Endothelial cell of umbilical vein (primary cell): Measurements from ENCODE around the gene BTK. TPM values are rescaled to one million over a fixed set of nuclear protein-coding genes. Genes with fewer than 3 reads are reported as not detected.

Source experiments
- BruUV-seq: library from RNA; stranded (reverse); fragments of 400-500 nt; replicated peaks from 2 replicates; lab custom pipeline; 2021; lab: Mats Ljungman, UMichigan
- CTCF ChIA-PET: fragments of 300-600, 350-600 bp; sonication (Branson Sonifier 250); formaldehyde crosslinking; loops from one replicate; lab custom pipeline; 2021; ENCODE audit warnings: antibody characterized with exemption, inconsistent platforms; lab: Charles Lee
- POLR2A ChIA-PET: fragments of 300-600, 350-600 bp; sonication (Branson Sonifier 250); formaldehyde crosslinking; loops from one replicate; lab custom pipeline; 2021; ENCODE audit warnings: antibody characterized with exemption, inconsistent platforms; lab: Charles Lee
- DNase-seq: peaks from one replicate; pipeline ENCODE4 v3.0.0-alpha.2; 2011; ENCODE audit warnings: low read depth, low spot score
- FAIRE-seq: peaks from 2 replicates; lab custom pipeline; 2011; peaks lifted over from hg19 to GRCh38; lab: Jason Lieb, UNC
- H2AFZ ChIP-seq: 2 replicates; pipeline ENCODE4 v1.6.0; 2012; ENCODE audit warnings: low read depth, low read length, control low read depth, inconsistent platforms
- H3K27ac ChIP-seq: 2 replicates; pipeline ENCODE4 v1.5.1; 2011; ENCODE audit warnings: low read depth, mild to moderate bottlenecking, control low read depth, low read length, moderate library complexity; ENCODE audit not compliant: insufficient read depth
- H3K27me3 ChIP-seq, 2 experiments: 2 replicates each; pipeline versions ENCODE4 v1.6.0 to v1.6.1; 2011; ENCODE audit warnings: low read length in 2 of 2, mixed read lengths in 1 of 2; ENCODE audit not compliant: control insufficient read depth in 2 of 2, insufficient read depth in 2 of 2
- H3K36me3 ChIP-seq, 2 experiments: 2 replicates in 1 of 2; 3 replicates in 1 of 2; pipeline ENCODE4 v1.5.1; 2011; ENCODE audit warnings: low read length in 2 of 2, mild to moderate bottlenecking in 1 of 2, moderate library complexity in 1 of 2; ENCODE audit not compliant: control insufficient read depth in 2 of 2, insufficient read depth in 2 of 2; ENCODE audit errors: extremely low read depth in 1 of 2
- H3K4me1 ChIP-seq: 3 replicates; pipeline ENCODE4 v1.5.1; 2011; ENCODE audit warnings: mild to moderate bottlenecking, low read length; ENCODE audit not compliant: control insufficient read depth, insufficient read depth; ENCODE audit errors: extremely low read depth
- H3K4me2 ChIP-seq: 2 replicates; pipeline ENCODE4 v1.6.1; 2011; ENCODE audit warnings: low read length, control low read depth, mixed read lengths; ENCODE audit not compliant: insufficient read depth
- H3K4me3 ChIP-seq, 3 experiments: fragments of 200-600 bp in 1 of 3; sonication (generic), shearing (Covaris generic) in 1 of 3; replicated peaks in 1 of 3; 2 replicates each; pipeline ENCODE4 v1.5.1; 2011 to 2016; ENCODE audit warnings: control low read depth in 3 of 3, low read length in 3 of 3, mild to moderate bottlenecking in 2 of 3, inconsistent platforms in 1 of 3, low read depth in 1 of 3, moderate library complexity in 1 of 3; ENCODE audit not compliant: insufficient read depth in 1 of 3
- H3K79me2 ChIP-seq: 2 replicates; pipeline ENCODE4 v1.6.0; 2012; ENCODE audit warnings: low read length, inconsistent platforms; ENCODE audit not compliant: control insufficient read depth, insufficient read depth
- H3K9ac ChIP-seq: replicated peaks from 2 replicates; pipeline ENCODE3; 2011; ENCODE audit warnings: low read length, control low read depth; ENCODE audit not compliant: insufficient read depth; ENCODE audit errors: extremely low read depth
- H3K9me1 ChIP-seq: replicated peaks from 3 replicates; pipeline ENCODE4 v1.6.0; 2011; ENCODE audit warnings: mild to moderate bottlenecking, low read length; ENCODE audit not compliant: control insufficient read depth, insufficient read depth; ENCODE audit errors: extremely low read depth
- H3K9me3 ChIP-seq: replicated peaks from 2 replicates; pipeline ENCODE4 v1.5.1; 2012; ENCODE audit warnings: low read length, inconsistent platforms; ENCODE audit not compliant: control insufficient read depth, insufficient read depth
- H4K20me1 ChIP-seq: replicated peaks from 2 replicates; pipeline ENCODE3; 2011; ENCODE audit warnings: mild to moderate bottlenecking, low read length; ENCODE audit not compliant: control insufficient read depth, insufficient read depth; ENCODE audit errors: extremely low read depth
- CTCF ChIP-seq, 2 donors: IDR thresholded peaks; 1 replicate in 1 of 2; 2 replicates in 1 of 2; pipeline ENCODE4 v1.5.1; 2011; ENCODE audit warnings: low read length in 2 of 2, mild to moderate bottlenecking in 2 of 2, moderate library complexity in 2 of 2, control low read depth in 1 of 2, inconsistent platforms in 1 of 2, low read depth in 1 of 2; ENCODE audit not compliant: insufficient read depth in 1 of 2; ENCODE audit errors: extremely low read depth in 1 of 2
- GATA2 ChIP-seq: IDR thresholded peaks from 2 replicates; pipeline ENCODE4 v1.7.0; 2011; ENCODE audit warnings: low read depth, mild to moderate bottlenecking, moderate library complexity, mixed read lengths, low read length; ENCODE audit not compliant: insufficient read length, insufficient read depth
- MAX ChIP-seq: IDR thresholded peaks from 2 replicates; pipeline ENCODE4 v1.6.1; 2011; ENCODE audit not compliant: insufficient read depth, insufficient read length
- MYC ChIP-seq: IDR thresholded peaks from one replicate; pipeline ENCODE4 v1.6.1; 2011; ENCODE audit warnings: mild to moderate bottlenecking, low read depth, low read length
- POLR2A ChIP-seq: IDR thresholded peaks from 2 replicates; pipeline ENCODE4 v1.6.1; 2012; ENCODE audit warnings: low read depth, mild to moderate bottlenecking, control low read depth, low read length
- dilution Hi-C: fragments of 300-500 bp; cut with MboI; formaldehyde crosslinking; loops from one replicate; pipeline ENCODE4 v1.15.0; 2019; ENCODE audit warnings: low sequenced_read_pairs; ENCODE audit not compliant: extremely low pct_ligation_motif_present
- intact Hi-C: fragments of 100-400 bp; cut with micrococcal nuclease; formaldehyde crosslinking; loops from one replicate; pipeline ENCODE4 v1.10.0; 2022
- polyA plus RNA-seq, 4 experiments: library from polyadenylated mRNA; depleted of rRNA in 3 of 4; stranded (reverse) in 3 of 4; unstranded in 1 of 4; fragments of >200 nt; gene quantifications; 2 replicates each; pipeline versions ENCODE4 v1.2.1 to v1.2.3, GENCODE V29; 2011 to 2012; ENCODE audit warnings: missing spikeins in 1 of 4
- total RNA-seq: library from RNA; stranded (reverse); gene quantifications from 2 replicates; pipeline ENCODE4 v1.2.3, GENCODE V29; 2021

Gene BTK
- total and polyA plus RNA-seq, 2 donors (not counting 3 experiments of a cell fraction or from before 2014, with no cell fraction given), result 0.11 to 0.13 TPM

GRCh38 chrX:101398694-101399093, 12.7 kb upstream of the BTK start:
- no peak overlapping the region for H3K4me3 ChIP-seq
- dilution Hi-C loops, result no loop called here

More at GRCh38 chrX:101398694-101399093, 12.7 kb upstream of the BTK start:
- Histone ChIP-seq H3K9me1 (no peaks in the 10 kb centered on the region), H3K27me3 (no peaks in the 10 kb centered on the region), H3K27ac (no peak overlapping the region), H3K9me3 (no peaks in the 10 kb centered on the region), H3K36me3 (peaks cover 0 to 4% of the 10 kb centered on the region in 2 experiments), H3K9ac (no peak overlapping the region), H3K4me1 (peaks cover 2% of the 10 kb centered on the region), H2AFZ (no peak overlapping the region), H3K79me2 (peaks cover 2% of the 10 kb centered on the region), H4K20me1 (no peaks in the 10 kb centered on the region), H3K4me2 (no peak overlapping the region)
- DNase-seq, result no peak
- TF ChIP-seq GATA2 (no peak), MYC (no peak), CTCF (IDR thresholded peaks at IDR 0.05; ENCODE audit: extremely low read depth in 1 of 2, insufficient read depth in 1 of 2, low read depth in 1 of 2, low read length in 2 of 2) (no peak), POLR2A (no peak), MAX (no peak)
- BruUV-seq, result no TSS peak
- no peak for FAIRE-seq
- intact Hi-C loops, result no loop called here
- ChIA-PET POLR2A (no interaction called here), CTCF (no interaction called here)
